Bronchial epithelial cell (primary cell): ENCODE data around the gene AMPD2. TPM values are rescaled to one million over a fixed set of nuclear protein-coding genes. Genes with fewer than 3 reads are reported as not detected.
A peak's percentile ranks its signal among the peaks of the same experiment; 100 is the strongest.

Experiments used
- DNase-seq: peaks from one replicate; pipeline ENCODE4 v3.0.0-alpha.2; 2010; ENCODE audit warnings: low read depth
- FAIRE-seq: peaks from 2 replicates; lab custom pipeline; 2011; peaks lifted over from hg19 to GRCh38; lab: Jason Lieb, UNC
- H3K27me3 ChIP-seq: 2 replicates; pipeline ENCODE4 v1.5.1; 2011; ENCODE audit warnings: low read length; ENCODE audit not compliant: control insufficient read depth, insufficient read depth
- H3K36me3 ChIP-seq: 2 replicates; pipeline ENCODE4 v1.5.1; 2011; ENCODE audit warnings: low read length; ENCODE audit not compliant: control insufficient read depth, insufficient read depth
- H3K4me3 ChIP-seq: 2 replicates; pipeline ENCODE4 v1.5.1; 2011; ENCODE audit warnings: mild to moderate bottlenecking, low read depth, low read length, control low read depth
- CTCF ChIP-seq: IDR thresholded peaks from 2 replicates; pipeline ENCODE4 v1.5.1; 2011; ENCODE audit warnings: mild to moderate bottlenecking, moderate library complexity, low read length, control low read depth, inconsistent platforms; ENCODE audit not compliant: insufficient read depth, severe bottlenecking
- total RNA-seq: library from RNA; depleted of rRNA; stranded (reverse); fragments of >200 nt; gene quantifications from 2 replicates; pipeline ENCODE4 v1.2.1, GENCODE V29; 2014

AMPD2 gene
- total RNA-seq, 1 donor from 2014 or later, result 21.9 TPM

GRCh38 chr1:109617291-109617801 is 2.3 kb upstream of the AMPD2 start:
- no peaks in the 10 kb centered on the region for H3K27me3 ChIP-seq
- no peak for TF ChIP-seq CTCF
- H3K4me3 ChIP-seq, result no peak overlapping the region
- FAIRE-seq, result no peak
- peak; percentile 90 for DNase-seq
- no peaks in the 10 kb centered on the region for H3K36me3 ChIP-seq

- TF ChIP-seq CTCF, result no peak
- DNase-seq, result no peak
Measured at GRCh38 chr1:109618661-109619575, 719 bp upstream of the AMPD2 start.

GRCh38 chr1:109620401-109620791 is 759 bp downstream of the AMPD2 start:
- peaks cover 1% of the 10 kb centered on the region for H3K36me3 ChIP-seq
- H3K4me3 ChIP-seq, result peak overlapping the region; percentile 73
- no peaks in the 10 kb centered on the region for H3K27me3 ChIP-seq
- FAIRE-seq (no peak), DNase-seq (peak; percentile 31)
- no peak for TF ChIP-seq CTCF

More at GRCh38 chr1:109618661-109619575, 719 bp upstream of the AMPD2 start:
- FAIRE-seq, result no peak
- Histone ChIP-seq H3K4me3 (peak overlapping the region; percentile 73), H3K36me3 (peaks cover 1% of the 10 kb centered on the region), H3K27me3 (no peaks in the 10 kb centered on the region)

GRCh38 chr1:109620841-109621286 is 1.2 kb downstream of the AMPD2 start:
- peak; percentile 67 for DNase-seq
- no peak for TF ChIP-seq CTCF

GRCh38 chr1:109621379-109622136 is 1.9 kb downstream of the AMPD2 start:
- FAIRE-seq (no peak), DNase-seq (no peak)
- peaks cover 6% of the 10 kb centered on the region for H3K36me3 ChIP-seq
- no peaks in the 10 kb centered on the region for H3K27me3 ChIP-seq
- TF ChIP-seq CTCF, result no peak
- H3K4me3 ChIP-seq, result peak overlapping the region; percentile 73

More at GRCh38 chr1:109620841-109621286, 1.2 kb downstream of the AMPD2 start:
- H3K4me3 ChIP-seq, result peak overlapping the region; percentile 73
- FAIRE-seq, result no peak
- peaks cover 4% of the 10 kb centered on the region for H3K36me3 ChIP-seq
- H3K27me3 ChIP-seq, result no peaks in the 10 kb centered on the region
